SK-N-SH treated with all-trans-retinoic acid at 6 μM for 48 hours (cell line): ENCODE measurements around the gene FGF2.

Source experiments
- ATAC-seq: fragments of 200-7000 bp; cut with Tn5 transposase; 3 replicates; pipeline ENCODE4 v1.9.1; 2020; ENCODE audit warnings: mild to moderate bottlenecking, moderate library complexity
- ARNTL ChIP-seq: fragments of 450-650 bp; formaldehyde crosslinking; IDR thresholded peaks from 2 replicates; pipeline ENCODE4 v1.5.0; 2020; ENCODE audit warnings: low read depth, mild to moderate bottlenecking, moderate library complexity, borderline replicate concordance
- BACH2 ChIP-seq: fragments of 250-450 bp; sonication (Bioruptor Pico); IDR thresholded peaks from 2 replicates; pipeline ENCODE4 v1.9.0; 2021; ENCODE audit warnings: mild to moderate bottlenecking, borderline replicate concordance
- CSDC2 ChIP-seq: fragments of 250-450 bp; sonication (Bioruptor Pico); IDR thresholded peaks from 2 replicates; pipeline ENCODE4 v1.5.0; 2020; ENCODE audit warnings: mild to moderate bottlenecking, moderate library complexity
- ESRRG ChIP-seq: fragments of 250-450 bp; sonication (Bioruptor Pico); IDR thresholded peaks from 2 replicates; pipeline ENCODE4 v1.6.1; 2021; ENCODE audit warnings: mild to moderate bottlenecking
- GLIS3 ChIP-seq: fragments of 250-450 bp; sonication (Bioruptor Pico); IDR thresholded peaks from 2 replicates; pipeline ENCODE4 v1.5.0; 2020; ENCODE audit warnings: mild to moderate bottlenecking, moderate library complexity
- ISL1 ChIP-seq: fragments of 250-450 bp; sonication (Bioruptor Pico); IDR thresholded peaks from 2 replicates; pipeline ENCODE4 v2.1.2; 2022; ENCODE audit warnings: mild to moderate bottlenecking, moderate library complexity
- PATZ1 ChIP-seq: fragments of 250-450 bp; sonication (Bioruptor Pico); IDR thresholded peaks from 2 replicates; pipeline ENCODE4 v1.8.0; 2020; ENCODE audit warnings: mild to moderate bottlenecking, moderate library complexity, borderline replicate concordance
- PPARA ChIP-seq: fragments of 250-450 bp; sonication (Bioruptor Pico); IDR thresholded peaks from 2 replicates; pipeline ENCODE4 v1.5.0; 2020; ENCODE audit warnings: mild to moderate bottlenecking, borderline replicate concordance
- RARB ChIP-seq: fragments of 250-450 bp; sonication (Bioruptor Pico); IDR thresholded peaks from 2 replicates; pipeline ENCODE4 v1.8.0; 2021; ENCODE audit warnings: mild to moderate bottlenecking, moderate library complexity
- SNAI2 ChIP-seq: fragments of 250-450 bp; sonication (Bioruptor Pico); IDR thresholded peaks from 2 replicates; pipeline ENCODE4 v1.5.0; 2020; ENCODE audit warnings: mild to moderate bottlenecking, moderate library complexity
- TCF4 ChIP-seq: fragments of 250-450 bp; sonication (Bioruptor Pico); IDR thresholded peaks from 2 replicates; pipeline ENCODE4 v1.8.0; 2021; ENCODE audit warnings: mild to moderate bottlenecking, moderate library complexity, borderline replicate concordance
- TOX ChIP-seq: fragments of 250-450 bp; sonication (Bioruptor Pico); IDR thresholded peaks from 2 replicates; pipeline ENCODE4 v1.8.0; 2021; ENCODE audit warnings: mild to moderate bottlenecking, moderate library complexity, borderline replicate concordance
- TSHZ2 ChIP-seq: fragments of 250-450 bp; sonication (Bioruptor Pico); IDR thresholded peaks from 2 replicates; pipeline ENCODE4 v1.5.0; 2020; ENCODE audit warnings: mild to moderate bottlenecking, moderate library complexity
- ZC3H10 ChIP-seq: fragments of 250-450 bp; sonication (Bioruptor Pico); IDR thresholded peaks from 2 replicates; pipeline ENCODE4 v1.5.1; 2021; ENCODE audit warnings: mild to moderate bottlenecking, moderate library complexity
- ZFP3 ChIP-seq: fragments of 250-450 bp; sonication (Bioruptor Pico); IDR thresholded peaks from 2 replicates; pipeline ENCODE4 v1.5.0; 2020; ENCODE audit warnings: mild to moderate bottlenecking, moderate library complexity
- ZFP30 ChIP-seq: fragments of 450-650 bp; formaldehyde crosslinking; IDR thresholded peaks from 2 replicates; pipeline ENCODE4 v1.5.0; 2022; ENCODE audit warnings: mild to moderate bottlenecking, moderate library complexity
- ZNF565 ChIP-seq: fragments of 450-650 bp; formaldehyde crosslinking; conservative IDR thresholded peaks from 2 replicates; pipeline ENCODE4 v1.5.0; 2020; ENCODE audit warnings: low read depth, mild to moderate bottlenecking, moderate library complexity
- ZNF70 ChIP-seq: fragments of 450-650 bp; formaldehyde crosslinking; IDR thresholded peaks from 2 replicates; pipeline ENCODE4 v1.5.0; 2020; ENCODE audit warnings: mild to moderate bottlenecking, moderate library complexity
- ZNF8 ChIP-seq: fragments of 450-650 bp; formaldehyde crosslinking; IDR thresholded peaks from 2 replicates; pipeline ENCODE4 v1.5.0; 2020; ENCODE audit warnings: mild to moderate bottlenecking, moderate library complexity
- TF ChIP-seq, protein P1 (sequence below): fragments of 250-450 bp; sonication (Bioruptor Pico); IDR thresholded peaks from 2 replicates; pipeline ENCODE4 v1.5.1; 2020; ENCODE audit warnings: low read depth, mild to moderate bottlenecking, moderate library complexity
- TF ChIP-seq, protein P2 (sequence below): fragments of 250-450 bp; sonication (Bioruptor Pico); IDR thresholded peaks from 2 replicates; pipeline ENCODE4 v1.5.1; 2021; ENCODE audit warnings: mild to moderate bottlenecking, moderate library complexity

The FGF2 gene

GRCh38 chr4:122890147-122890795 lies 63.6 kb downstream of the FGF2 start:
- TF ChIP-seq BACH2 (CRISPR knock-in tag) (no peak), TSHZ2 (CRISPR knock-in tag) (no peak), CSDC2 (CRISPR knock-in tag) (no peak), ZNF8 (CRISPR knock-in tag) (no peak), ZFP3 (no peak), ZNF70 (CRISPR knock-in tag) (no peak), PATZ1 (CRISPR knock-in tag) (no peak), ISL1 (CRISPR knock-in tag) (peak; percentile 89)
- no peak; the same call in 2 of the 3 replicates for ATAC-seq

DNA sequence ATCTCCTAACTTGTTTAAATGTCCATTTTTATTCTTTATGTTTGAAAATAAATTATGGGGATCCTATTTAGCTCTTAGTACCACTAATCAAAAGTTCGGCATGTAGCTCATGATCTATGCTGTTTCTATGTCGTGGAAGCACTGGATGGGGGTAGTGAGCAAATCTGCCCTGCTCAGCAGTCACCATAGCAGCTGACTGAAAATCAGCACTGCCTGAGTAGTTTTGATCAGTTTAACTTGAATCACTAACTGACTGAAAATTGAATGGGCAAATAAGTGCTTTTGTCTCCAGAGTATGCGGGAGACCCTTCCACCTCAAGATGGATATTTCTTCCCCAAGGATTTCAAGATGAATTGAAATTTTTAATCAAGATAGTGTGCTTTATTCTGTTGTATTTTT lies 68.2 kb downstream of the FGF2 start:
- TF ChIP-seq ZNF565 (no peak), TCF4 (CRISPR knock-in tag) (no peak), TSHZ2 (CRISPR knock-in tag) (no peak), ZFP30 (no peak), ARNTL (CRISPR knock-in tag) (no peak), GLIS3 (CRISPR knock-in tag) (no peak), ZC3H10 (CRISPR knock-in tag) (no peak), TOX (no peak), ISL1 (CRISPR knock-in tag) (no peak), PPARA (CRISPR knock-in tag) (no peak), PATZ1 (CRISPR knock-in tag) (no peak), SNAI2 (CRISPR knock-in tag) (no peak), ESRRG (no peak), RARB (no peak), ZNF8 (CRISPR knock-in tag) (no peak)
- TF ChIP-seq, protein P1, sequence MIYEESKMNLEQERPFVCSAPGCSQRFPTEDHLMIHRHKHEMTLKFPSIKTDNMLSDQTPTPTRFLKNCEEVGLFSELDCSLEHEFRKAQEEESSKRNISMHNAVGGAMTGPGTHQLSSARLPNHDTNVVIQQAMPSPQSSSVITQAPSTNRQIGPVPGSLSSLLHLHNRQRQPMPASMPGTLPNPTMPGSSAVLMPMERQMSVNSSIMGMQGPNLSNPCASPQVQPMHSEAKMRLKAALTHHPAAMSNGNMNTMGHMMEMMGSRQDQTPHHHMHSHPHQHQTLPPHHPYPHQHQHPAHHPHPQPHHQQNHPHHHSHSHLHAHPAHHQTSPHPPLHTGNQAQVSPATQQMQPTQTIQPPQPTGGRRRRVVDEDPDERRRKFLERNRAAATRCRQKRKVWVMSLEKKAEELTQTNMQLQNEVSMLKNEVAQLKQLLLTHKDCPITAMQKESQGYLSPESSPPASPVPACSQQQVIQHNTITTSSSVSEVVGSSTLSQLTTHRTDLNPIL, result no peak
- TF ChIP-seq, protein P2, sequence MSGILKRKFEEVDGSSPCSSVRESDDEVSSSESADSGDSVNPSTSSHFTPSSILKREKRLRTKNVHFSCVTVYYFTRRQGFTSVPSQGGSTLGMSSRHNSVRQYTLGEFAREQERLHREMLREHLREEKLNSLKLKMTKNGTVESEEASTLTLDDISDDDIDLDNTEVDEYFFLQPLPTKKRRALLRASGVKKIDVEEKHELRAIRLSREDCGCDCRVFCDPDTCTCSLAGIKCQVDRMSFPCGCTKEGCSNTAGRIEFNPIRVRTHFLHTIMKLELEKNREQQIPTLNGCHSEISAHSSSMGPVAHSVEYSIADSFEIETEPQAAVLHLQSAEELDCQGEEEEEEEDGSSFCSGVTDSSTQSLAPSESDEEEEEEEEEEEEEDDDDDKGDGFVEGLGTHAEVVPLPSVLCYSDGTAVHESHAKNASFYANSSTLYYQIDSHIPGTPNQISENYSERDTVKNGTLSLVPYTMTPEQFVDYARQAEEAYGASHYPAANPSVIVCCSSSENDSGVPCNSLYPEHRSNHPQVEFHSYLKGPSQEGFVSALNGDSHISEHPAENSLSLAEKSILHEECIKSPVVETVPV (CRISPR knock-in tag), result no peak
- peak; percentile 21; the same call in 2 of the 3 replicates for ATAC-seq
